HCT116 (cell line): ENCODE data around the gene PANK1.

ENCODE experiments used
- ELF1 ChIP-seq: IDR thresholded peaks from 2 replicates; pipeline ENCODE4 v1.6.1; 2012; ENCODE audit warnings: low read depth, borderline replicate concordance
- EZH2 ChIP-seq: fragments of 200-600 bp; sonication (generic); IDR thresholded peaks from 2 replicates; pipeline ENCODE4 v1.6.1; 2017; ENCODE audit warnings: antibody characterized with exemption, mixed run types
- EZH2phosphoT487 ChIP-seq: fragments of 200-600 bp; IDR thresholded peaks from 2 replicates; pipeline ENCODE4 v1.6.1; 2018; ENCODE audit warnings: antibody characterized with exemption, borderline replicate concordance
- JUND ChIP-seq: IDR thresholded peaks from 2 replicates; pipeline ENCODE4 v1.6.1; 2012
- POLR2A ChIP-seq: IDR thresholded peaks from 2 replicates; pipeline ENCODE4 v1.7.0; 2011; ENCODE audit warnings: borderline replicate concordance; ENCODE audit not compliant: insufficient read depth, insufficient read length; ENCODE audit errors: extremely low read depth
- POLR2AphosphoS5 ChIP-seq: IDR thresholded peaks from 2 replicates; pipeline ENCODE4 v1.6.1; 2011; ENCODE audit warnings: mild to moderate bottlenecking, low read depth, low read length, moderate library complexity
- SP1 ChIP-seq: IDR thresholded peaks from 2 replicates; pipeline ENCODE4 v1.6.1; 2012; ENCODE audit warnings: low read depth
- ZNF274 ChIP-seq: fragments of 200-500 bp; sonication (Bioruptor generic); IDR thresholded peaks from 2 replicates; pipeline ENCODE4 v1.6.1; 2014; ENCODE audit warnings: mild to moderate bottlenecking, low read depth, low read length, inconsistent platforms
- TF ChIP-seq, protein P1 (sequence below), 3 experiments: fragments of 200-600 bp in 1 of 3; sonication (generic) in 1 of 3; IDR thresholded peaks in 2 of 3; conservative IDR thresholded peaks in 1 of 3; 2 replicates each; pipeline ENCODE4 v1.5.1; 2012 to 2017; ENCODE audit warnings: low read depth in 2 of 3, low read length in 2 of 3, antibody characterized with exemption in 1 of 3, borderline replicate concordance in 1 of 3, control low read depth in 1 of 3, mild to moderate bottlenecking in 1 of 3, mixed read lengths in 1 of 3, mixed run types in 1 of 3, moderate library complexity in 1 of 3; ENCODE audit not compliant: insufficient read depth in 1 of 3
- TF ChIP-seq, protein P2 (sequence below): IDR thresholded peaks from 2 replicates; pipeline ENCODE4 v1.6.1; 2012

DNA sequence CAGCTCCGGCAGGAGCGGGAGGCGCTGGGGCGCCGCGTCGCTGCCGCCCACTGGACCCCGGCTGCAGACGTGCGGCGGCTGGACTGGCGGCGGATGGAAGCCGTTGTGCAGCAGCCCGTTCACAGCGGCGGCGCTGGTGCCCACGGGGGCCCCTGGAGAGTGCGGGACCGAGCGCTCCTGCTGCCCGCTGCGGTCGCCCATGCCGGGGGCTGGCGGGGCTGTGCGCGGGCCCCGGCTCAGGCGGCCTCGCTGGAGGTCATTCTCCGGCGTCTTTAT is 413 bp downstream of the PANK1 start:
- TF ChIP-seq, protein P1, sequence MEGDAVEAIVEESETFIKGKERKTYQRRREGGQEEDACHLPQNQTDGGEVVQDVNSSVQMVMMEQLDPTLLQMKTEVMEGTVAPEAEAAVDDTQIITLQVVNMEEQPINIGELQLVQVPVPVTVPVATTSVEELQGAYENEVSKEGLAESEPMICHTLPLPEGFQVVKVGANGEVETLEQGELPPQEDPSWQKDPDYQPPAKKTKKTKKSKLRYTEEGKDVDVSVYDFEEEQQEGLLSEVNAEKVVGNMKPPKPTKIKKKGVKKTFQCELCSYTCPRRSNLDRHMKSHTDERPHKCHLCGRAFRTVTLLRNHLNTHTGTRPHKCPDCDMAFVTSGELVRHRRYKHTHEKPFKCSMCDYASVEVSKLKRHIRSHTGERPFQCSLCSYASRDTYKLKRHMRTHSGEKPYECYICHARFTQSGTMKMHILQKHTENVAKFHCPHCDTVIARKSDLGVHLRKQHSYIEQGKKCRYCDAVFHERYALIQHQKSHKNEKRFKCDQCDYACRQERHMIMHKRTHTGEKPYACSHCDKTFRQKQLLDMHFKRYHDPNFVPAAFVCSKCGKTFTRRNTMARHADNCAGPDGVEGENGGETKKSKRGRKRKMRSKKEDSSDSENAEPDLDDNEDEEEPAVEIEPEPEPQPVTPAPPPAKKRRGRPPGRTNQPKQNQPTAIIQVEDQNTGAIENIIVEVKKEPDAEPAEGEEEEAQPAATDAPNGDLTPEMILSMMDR (IDR thresholded peaks at IDR 0.05 in 2 of 3, conservative IDR thresholded peaks at IDR 0.05 in 1 of 3; ENCODE audit: borderline replicate concordance in 1 of 3, insufficient read depth in 1 of 3, low read depth in 2 of 3, low read length in 2 of 3): no peak
- TF ChIP-seq ZNF274: no peak
- TF ChIP-seq ELF1: no peak
- no peak for TF ChIP-seq EZH2
- TF ChIP-seq POLR2A: no peak
- TF ChIP-seq, protein P2, sequence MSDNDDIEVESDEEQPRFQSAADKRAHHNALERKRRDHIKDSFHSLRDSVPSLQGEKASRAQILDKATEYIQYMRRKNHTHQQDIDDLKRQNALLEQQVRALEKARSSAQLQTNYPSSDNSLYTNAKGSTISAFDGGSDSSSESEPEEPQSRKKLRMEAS: no peak
- TF ChIP-seq SP1: no peak
- no peak for TF ChIP-seq EZH2phosphoT487
- TF ChIP-seq POLR2AphosphoS5: no peak
- no peak for TF ChIP-seq JUND
